GM13977 (cell line): ENCODE data around the gene PMF1.

Source experiments
- DNase-seq: peaks from one replicate; pipeline ENCODE4 v3.0.0; 2012; ENCODE audit warnings: low spot score
- in situ Hi-C: fragments of 300-500 bp; cut with MboI; formaldehyde crosslinking; loops from one replicate; pipeline ENCODE4 v1.12.0; 2022; ENCODE audit warnings: low sequenced_read_pairs, low pct_unique_long_range_greater_than_20kb, mixed read lengths, inconsistent platforms; ENCODE audit not compliant: unreplicated experiment
- TF ChIP-seq, protein P1 (sequence below): IDR thresholded peaks from 2 replicates; pipeline ENCODE4 v1.5.1; 2012; ENCODE audit warnings: mild to moderate bottlenecking, control low read depth; ENCODE audit not compliant: insufficient read depth; ENCODE audit errors: extremely low read depth, missing control alignments

PMF1 gene

DNA sequence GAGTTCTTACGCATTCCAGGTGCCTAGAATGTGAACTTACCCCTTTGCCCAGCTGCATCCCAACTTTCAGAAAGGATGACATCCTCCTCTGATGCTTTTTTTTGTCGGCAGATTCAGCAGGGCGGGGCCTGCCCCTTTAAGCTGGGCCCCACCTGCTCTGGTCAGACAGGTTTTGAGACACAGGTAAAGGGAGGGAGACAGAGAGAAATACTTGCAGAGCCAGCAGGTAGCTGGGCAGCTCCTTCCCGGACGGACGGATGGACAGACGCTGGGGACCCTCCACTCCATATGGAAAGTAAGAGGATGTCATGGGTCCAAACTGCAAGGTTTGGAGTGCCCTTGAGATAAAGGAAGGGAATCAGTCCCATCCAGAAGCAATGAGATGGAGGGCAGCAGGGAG lies 71.3 kb downstream of the PMF1 start, which contains the start of gene TMEM79:
Gene TMEM79 (plus strand): TSS at position 214 of the 400 bp plus-strand sequence. CDS start 902 bp downstream, outside the sequence.
- DNase-seq, result no peak
- in situ Hi-C loops, result no loop called here
- TF ChIP-seq, protein P1, sequence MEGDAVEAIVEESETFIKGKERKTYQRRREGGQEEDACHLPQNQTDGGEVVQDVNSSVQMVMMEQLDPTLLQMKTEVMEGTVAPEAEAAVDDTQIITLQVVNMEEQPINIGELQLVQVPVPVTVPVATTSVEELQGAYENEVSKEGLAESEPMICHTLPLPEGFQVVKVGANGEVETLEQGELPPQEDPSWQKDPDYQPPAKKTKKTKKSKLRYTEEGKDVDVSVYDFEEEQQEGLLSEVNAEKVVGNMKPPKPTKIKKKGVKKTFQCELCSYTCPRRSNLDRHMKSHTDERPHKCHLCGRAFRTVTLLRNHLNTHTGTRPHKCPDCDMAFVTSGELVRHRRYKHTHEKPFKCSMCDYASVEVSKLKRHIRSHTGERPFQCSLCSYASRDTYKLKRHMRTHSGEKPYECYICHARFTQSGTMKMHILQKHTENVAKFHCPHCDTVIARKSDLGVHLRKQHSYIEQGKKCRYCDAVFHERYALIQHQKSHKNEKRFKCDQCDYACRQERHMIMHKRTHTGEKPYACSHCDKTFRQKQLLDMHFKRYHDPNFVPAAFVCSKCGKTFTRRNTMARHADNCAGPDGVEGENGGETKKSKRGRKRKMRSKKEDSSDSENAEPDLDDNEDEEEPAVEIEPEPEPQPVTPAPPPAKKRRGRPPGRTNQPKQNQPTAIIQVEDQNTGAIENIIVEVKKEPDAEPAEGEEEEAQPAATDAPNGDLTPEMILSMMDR, result no peak

GRCh38 chr1:156284757-156285156 lies 72.0 kb downstream of the PMF1 start:
- in situ Hi-C loops, result no loop called here

DNA sequence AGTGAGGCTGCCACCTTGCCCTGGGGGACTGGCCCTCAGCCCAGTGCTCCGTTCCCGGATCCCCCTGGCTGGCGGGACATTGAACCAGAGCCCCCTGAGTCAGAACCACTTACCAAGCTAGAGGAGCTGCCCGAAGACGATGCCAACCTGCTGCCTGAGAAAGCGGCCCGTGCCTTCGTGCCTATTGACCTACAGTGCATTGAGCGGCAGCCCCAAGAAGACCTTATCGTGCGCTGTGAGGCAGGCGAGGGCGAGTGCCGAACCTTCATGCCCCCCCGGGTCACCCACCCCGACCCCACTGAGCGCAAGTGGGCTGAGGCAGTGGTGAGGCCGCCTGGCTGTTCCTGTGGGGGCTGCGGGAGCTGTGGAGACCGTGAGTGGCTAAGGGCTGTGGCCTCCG lies 72.6 kb downstream of the PMF1 start:
- TF ChIP-seq, protein P1, result no peak
- in situ Hi-C loops, result no loop called here
- DNase-seq, result no peak

More at GRCh38 chr1:156284757-156285156, 72.0 kb downstream of the PMF1 start:
- DNase-seq, result no peak
- TF ChIP-seq, protein P1, result no peak

DNA sequence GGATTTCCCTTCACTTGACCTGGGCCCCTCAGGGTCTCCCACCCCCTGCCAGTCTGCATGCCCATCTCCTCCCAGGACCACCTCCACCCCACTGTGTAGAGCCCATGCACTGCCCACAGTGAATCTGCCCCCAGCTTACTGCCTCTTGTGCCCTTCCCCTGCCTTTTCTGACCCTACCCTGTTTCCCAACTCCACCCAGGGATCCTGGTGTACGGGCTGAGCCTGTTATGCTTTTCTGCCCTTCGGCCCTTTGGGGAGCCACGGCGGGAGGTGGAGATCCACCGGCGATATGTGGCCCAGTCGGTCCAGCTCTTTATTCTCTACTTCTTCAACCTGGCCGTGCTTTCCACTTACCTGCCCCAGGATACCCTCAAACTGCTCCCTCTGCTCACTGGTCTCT lies 73.3 kb downstream of the PMF1 start:
- DNase-seq, result no peak
- in situ Hi-C loops, result no loop called here
- TF ChIP-seq, protein P1, result no peak
